Erythroblast (primary cell): ENCODE results near the gene SBF2.

Experiments used
- GATA1 ChIP-seq: IDR thresholded peaks from 2 replicates; pipeline ENCODE4 v1.6.1; 2011; ENCODE audit warnings: low read depth, mild to moderate bottlenecking, control low read depth, low read length, moderate library complexity
- POLR2A ChIP-seq: IDR thresholded peaks from 2 replicates; pipeline ENCODE4 v1.6.1; 2011; ENCODE audit warnings: mild to moderate bottlenecking, low read length

DNA sequence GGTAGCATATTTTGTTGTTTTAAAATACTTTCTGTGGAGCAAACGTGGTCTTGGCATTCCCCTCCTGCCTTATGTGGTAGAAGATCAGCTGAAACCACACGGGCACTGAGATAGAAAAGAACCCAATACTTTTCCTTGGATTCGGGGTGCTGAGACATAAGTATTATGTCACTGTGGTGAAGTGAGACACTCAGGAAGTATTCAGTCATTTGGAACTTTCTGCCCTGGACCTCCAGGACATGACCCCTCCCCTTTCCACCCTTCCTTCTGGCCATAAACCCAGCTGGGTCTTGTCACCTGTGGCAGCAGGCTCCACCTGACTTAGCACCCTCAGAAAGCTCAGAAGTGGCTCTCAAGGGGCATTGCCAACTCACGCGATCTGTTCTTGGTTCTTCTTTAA lies 506.8 kb downstream of the SBF2 start:
- TF ChIP-seq GATA1, result no peak
- no peak for TF ChIP-seq POLR2A
